Bronchial epithelial cell (primary cell): ENCODE measurements around the gene COMP. TPM values are rescaled to one million over a fixed set of nuclear protein-coding genes. Genes with fewer than 3 reads are reported as not detected.
"Not testable (repeated sequence)": the region's sequence is repeated elsewhere in the genome, so short reads cannot be mapped to it uniquely, and the experiment has no call there.

Experiments used
- DNase-seq: peaks from one replicate; pipeline ENCODE4 v3.0.0-alpha.2; 2010; ENCODE audit warnings: low read depth
- FAIRE-seq: peaks from 2 replicates; lab custom pipeline; 2011; peaks lifted over from hg19 to GRCh38; lab: Jason Lieb, UNC
- H3K27me3 ChIP-seq: 2 replicates; pipeline ENCODE4 v1.5.1; 2011; ENCODE audit warnings: low read length; ENCODE audit not compliant: control insufficient read depth, insufficient read depth
- H3K36me3 ChIP-seq: 2 replicates; pipeline ENCODE4 v1.5.1; 2011; ENCODE audit warnings: low read length; ENCODE audit not compliant: control insufficient read depth, insufficient read depth
- H3K4me3 ChIP-seq: 2 replicates; pipeline ENCODE4 v1.5.1; 2011; ENCODE audit warnings: mild to moderate bottlenecking, low read depth, low read length, control low read depth
- total RNA-seq: library from RNA; depleted of rRNA; stranded (reverse); fragments of >200 nt; gene quantifications from 2 replicates; pipeline ENCODE4 v1.2.1, GENCODE V29; 2014
- TF ChIP-seq, protein P1 (sequence below): IDR thresholded peaks from 2 replicates; pipeline ENCODE4 v1.5.1; 2011; ENCODE audit warnings: mild to moderate bottlenecking, moderate library complexity, low read length, control low read depth, inconsistent platforms; ENCODE audit not compliant: insufficient read depth, severe bottlenecking

COMP gene
- total RNA-seq, 1 donor from 2014 or later = not detected

DNA sequence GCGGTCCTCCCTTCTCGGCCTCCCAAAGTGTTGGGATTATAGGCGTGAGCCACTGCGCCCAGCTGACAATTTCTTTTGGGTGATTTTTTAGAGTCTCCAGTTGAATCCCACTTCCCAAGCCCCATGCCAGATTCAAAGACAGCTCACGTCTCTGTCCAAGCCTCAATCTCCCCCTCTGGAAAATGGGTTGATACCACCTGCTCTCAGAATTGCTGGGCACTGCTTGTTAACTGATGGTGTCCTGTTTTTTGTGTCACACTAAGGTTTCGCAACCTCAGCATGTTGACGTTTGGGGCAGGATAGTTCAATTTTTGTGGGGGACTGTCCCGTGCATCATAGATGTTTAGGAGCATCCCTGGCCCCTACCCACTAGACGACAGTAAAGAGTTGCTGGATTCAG is 26.5 kb upstream of the COMP start:
- H3K27me3 ChIP-seq = no peaks in the 10 kb centered on the region
- H3K36me3 ChIP-seq = no peaks in the 10 kb centered on the region
- no peak for DNase-seq
- TF ChIP-seq, protein P1, sequence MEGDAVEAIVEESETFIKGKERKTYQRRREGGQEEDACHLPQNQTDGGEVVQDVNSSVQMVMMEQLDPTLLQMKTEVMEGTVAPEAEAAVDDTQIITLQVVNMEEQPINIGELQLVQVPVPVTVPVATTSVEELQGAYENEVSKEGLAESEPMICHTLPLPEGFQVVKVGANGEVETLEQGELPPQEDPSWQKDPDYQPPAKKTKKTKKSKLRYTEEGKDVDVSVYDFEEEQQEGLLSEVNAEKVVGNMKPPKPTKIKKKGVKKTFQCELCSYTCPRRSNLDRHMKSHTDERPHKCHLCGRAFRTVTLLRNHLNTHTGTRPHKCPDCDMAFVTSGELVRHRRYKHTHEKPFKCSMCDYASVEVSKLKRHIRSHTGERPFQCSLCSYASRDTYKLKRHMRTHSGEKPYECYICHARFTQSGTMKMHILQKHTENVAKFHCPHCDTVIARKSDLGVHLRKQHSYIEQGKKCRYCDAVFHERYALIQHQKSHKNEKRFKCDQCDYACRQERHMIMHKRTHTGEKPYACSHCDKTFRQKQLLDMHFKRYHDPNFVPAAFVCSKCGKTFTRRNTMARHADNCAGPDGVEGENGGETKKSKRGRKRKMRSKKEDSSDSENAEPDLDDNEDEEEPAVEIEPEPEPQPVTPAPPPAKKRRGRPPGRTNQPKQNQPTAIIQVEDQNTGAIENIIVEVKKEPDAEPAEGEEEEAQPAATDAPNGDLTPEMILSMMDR = no peak
- FAIRE-seq = no peak
- H3K4me3 ChIP-seq = no peak overlapping the region

DNA sequence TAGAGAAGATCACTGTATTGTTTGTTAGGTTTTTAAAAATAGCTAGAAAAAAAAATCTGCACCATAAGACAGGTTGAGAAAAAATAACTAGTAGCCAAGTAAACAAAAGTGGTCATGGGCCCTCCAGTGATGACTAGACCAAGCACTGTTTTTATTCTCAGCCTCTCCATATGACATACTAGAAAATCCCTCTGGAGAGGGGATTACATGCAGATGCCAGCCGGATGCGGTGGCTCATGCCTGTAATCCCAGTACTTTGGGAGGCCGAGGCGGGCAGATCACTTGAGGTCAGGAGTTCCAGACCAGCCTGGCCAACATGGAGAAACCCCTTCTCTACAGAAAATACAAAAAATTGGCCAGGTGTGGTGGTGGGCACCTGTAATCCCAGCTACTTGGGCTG is 25.5 kb upstream of the COMP start:
- not testable (repeated sequence) for H3K4me3 ChIP-seq, DNase-seq, FAIRE-seq, H3K36me3 ChIP-seq, H3K27me3 ChIP-seq

DNA sequence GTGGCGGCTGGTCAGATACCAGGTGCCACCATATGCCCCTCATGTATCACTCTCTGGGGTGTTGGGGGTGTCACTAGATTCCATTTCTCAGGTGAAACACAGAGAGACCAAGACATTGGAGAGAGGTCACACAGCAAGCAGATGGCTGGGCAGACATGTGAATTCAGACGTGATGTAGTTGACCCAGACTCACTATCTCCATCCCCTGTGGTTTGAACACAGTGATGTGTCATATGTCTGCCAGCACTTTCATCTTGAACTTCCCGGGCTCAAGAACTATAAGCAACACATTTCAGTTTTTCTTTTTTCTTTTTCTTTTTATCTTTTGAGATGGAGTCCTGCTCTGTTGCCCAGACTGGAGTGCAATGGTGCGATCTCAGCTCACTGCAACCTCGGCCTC is 24.6 kb upstream of the COMP start:
- no peak overlapping the region for H3K4me3 ChIP-seq
- no peak for FAIRE-seq
- TF ChIP-seq, protein P1 = no peak
- no peaks in the 10 kb centered on the region for H3K27me3 ChIP-seq
- DNase-seq = no peak
- H3K36me3 ChIP-seq = no peaks in the 10 kb centered on the region

DNA sequence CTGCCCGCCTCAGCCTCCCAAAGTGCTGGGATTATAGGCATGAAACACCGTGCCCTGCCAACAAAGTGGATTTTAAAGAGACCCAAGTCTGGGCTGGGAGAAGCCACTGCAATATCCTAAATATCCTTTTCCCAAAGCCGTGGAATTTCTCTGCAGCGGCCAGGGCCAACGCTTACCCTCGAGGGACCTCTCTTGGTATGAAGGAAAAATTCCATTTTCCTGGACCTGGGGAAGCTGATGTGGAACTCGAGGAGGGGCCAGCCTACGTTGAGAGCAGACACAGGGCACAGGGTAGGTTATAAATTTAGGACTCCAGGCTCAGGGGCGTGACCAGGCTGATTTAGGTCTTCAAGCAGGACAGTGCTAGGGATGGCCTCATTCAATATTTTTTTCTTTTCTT is 23.0 kb upstream of the COMP start:
- TF ChIP-seq, protein P1 = no peak
- FAIRE-seq = no peak
- Histone ChIP-seq H3K36me3 (no peaks in the 10 kb centered on the region), H3K27me3 (no peaks in the 10 kb centered on the region), H3K4me3 (no peak overlapping the region)
- DNase-seq = no peak

DNA sequence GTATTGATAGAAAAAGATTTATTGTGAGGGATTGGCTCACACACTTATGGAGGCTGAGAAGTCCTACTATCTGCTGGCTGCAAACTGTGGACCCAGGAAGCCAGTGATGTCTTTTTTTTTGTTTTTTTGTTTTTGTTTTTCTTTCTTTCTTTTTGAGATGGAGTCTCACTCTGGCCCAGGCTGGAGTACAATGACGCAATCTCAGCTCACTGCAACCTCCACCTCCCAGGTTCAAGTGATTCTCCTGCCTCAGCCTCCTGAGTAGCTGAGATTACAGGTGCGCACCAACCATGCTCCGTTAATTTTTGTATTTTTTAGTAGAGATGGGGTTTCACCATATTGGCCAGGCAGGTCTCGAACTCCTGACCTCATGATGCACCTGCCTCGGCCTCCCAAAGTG is 20.5 kb upstream of the COMP start:
- H3K36me3 ChIP-seq, FAIRE-seq, H3K27me3 ChIP-seq, DNase-seq, H3K4me3 ChIP-seq: not testable (repeated sequence)

DNA sequence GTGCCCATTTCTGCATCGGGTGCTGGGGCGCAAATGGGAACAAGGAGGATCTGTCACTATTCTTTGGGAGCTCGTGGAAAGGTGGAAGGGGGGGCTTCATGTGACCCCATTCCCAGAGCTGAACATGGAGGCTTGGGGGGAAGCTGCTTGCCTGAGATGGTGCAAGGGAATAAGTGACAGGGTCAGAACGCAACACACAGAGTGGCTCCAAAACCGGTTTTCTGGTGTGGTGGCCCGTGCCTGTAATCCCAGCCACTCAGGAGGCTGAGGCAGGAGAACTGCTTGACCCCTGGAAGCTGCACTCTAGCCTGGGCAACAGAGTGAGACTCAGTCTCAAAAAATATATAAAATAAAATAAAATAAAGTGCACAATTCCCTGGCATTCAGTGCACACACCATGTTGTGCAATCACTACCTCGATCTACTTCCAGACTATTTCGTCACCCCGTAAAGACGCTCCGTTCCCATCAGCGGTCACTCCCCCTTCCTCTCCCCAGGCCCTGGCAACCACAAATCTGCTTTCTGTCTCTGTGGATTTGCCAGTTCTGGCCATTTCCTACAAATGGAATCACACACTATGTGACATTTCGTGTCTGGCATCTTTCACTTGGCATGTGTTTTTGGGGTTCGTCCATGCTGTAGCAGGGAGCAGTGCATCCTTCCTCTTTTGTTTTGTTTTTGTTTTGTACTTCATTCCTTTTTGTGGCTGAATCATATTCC is 18.2 kb upstream of the COMP start:
- Histone ChIP-seq H3K36me3 (no peaks in the 10 kb centered on the region), H3K27me3 (no peaks in the 10 kb centered on the region), H3K4me3 (no peak overlapping the region)
- TF ChIP-seq, protein P1 = no peak
- FAIRE-seq (no peak), DNase-seq (peak; percentile 45)

DNA sequence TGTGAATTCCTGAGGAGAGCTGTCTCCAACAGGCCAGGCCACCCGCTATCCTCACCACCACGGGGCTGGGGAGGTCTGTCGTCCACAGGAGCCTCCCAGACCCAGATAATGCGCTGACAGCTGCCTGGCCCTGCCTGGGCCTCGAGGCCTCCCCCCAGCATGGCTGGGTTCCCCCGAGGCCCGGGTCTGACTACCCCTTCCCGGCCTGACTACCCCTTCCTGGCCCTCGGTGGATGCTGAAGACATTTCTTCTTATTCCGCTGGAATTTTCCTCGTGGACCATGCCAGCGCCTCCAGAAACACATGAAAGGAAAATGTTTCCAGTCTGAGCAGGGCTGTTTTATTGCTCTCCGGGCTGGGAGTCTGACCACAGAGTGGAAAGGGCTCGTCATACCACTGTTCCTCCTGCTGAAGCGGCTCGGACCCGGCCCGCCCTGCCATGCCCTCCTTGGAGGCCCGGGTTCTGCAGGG is 16.8 kb upstream of the COMP start:
- TF ChIP-seq, protein P1 = no peak
- Histone ChIP-seq H3K36me3 (no peaks in the 10 kb centered on the region), H3K27me3 (no peaks in the 10 kb centered on the region), H3K4me3 (no peak overlapping the region)
- FAIRE-seq (no peak), DNase-seq (no peak)
